Thoracic aorta (tissue), 2 donors: Measurements from ENCODE around the gene PCNT. TPM values are rescaled to one million over a fixed set of nuclear protein-coding genes. Genes with fewer than 3 reads are reported as not detected.
"Not testable (repeated sequence)": the region's sequence is repeated elsewhere in the genome, so short reads cannot be mapped to it uniquely, and the experiment has no call there.

ENCODE experiments used
- ATAC-seq: fragments of 150-250 bp; one replicate; pipeline ENCODE4 v1.8.0; 2017; ENCODE audit warnings: low read depth; ENCODE audit not compliant: insufficient number of reproducible peaks, low FRiP score
- DNase-seq: peaks from one replicate; pipeline ENCODE4 v3.0.0-alpha.2; 2020; ENCODE audit warnings: low spot score
- H3K27ac ChIP-seq, 2 donors: fragments of 200-600 bp; sonication (generic); 1 replicate in 1 of 2; 2 replicates in 1 of 2; pipeline ENCODE4 v1.5.1; 2016; ENCODE audit warnings: mild to moderate bottlenecking in 2 of 2, moderate library complexity in 2 of 2
- H3K27me3 ChIP-seq: fragments of 200-600 bp; sonication (generic); replicated peaks from 2 replicates; pipeline ENCODE4 v1.6.0; 2016; ENCODE audit warnings: mild to moderate bottlenecking; ENCODE audit not compliant: insufficient read depth
- H3K36me3 ChIP-seq: fragments of 200-600 bp; sonication (generic); one replicate; pipeline ENCODE4 v1.5.1; 2016
- H3K4me1 ChIP-seq, 2 donors: fragments of 200-600 bp; sonication (generic); 1 replicate in 1 of 2; 2 replicates in 1 of 2; pipeline versions ENCODE4 v1.5.1 to v1.6.0; 2016; ENCODE audit warnings: low read depth in 2 of 2, mild to moderate bottlenecking in 1 of 2; ENCODE audit not compliant: control insufficient read depth in 1 of 2
- H3K4me3 ChIP-seq: fragments of 200-600 bp; sonication (generic); 2 replicates; pipeline ENCODE4 v1.5.1; 2016; ENCODE audit warnings: mild to moderate bottlenecking
- H3K9me3 ChIP-seq: fragments of 200-600 bp; sonication (generic); 2 replicates; pipeline ENCODE4 v1.5.1; 2016
- CTCF ChIP-seq: fragments of 200-600 bp; sonication (generic); IDR thresholded peaks from one replicate; pipeline ENCODE4 v1.5.1; 2019; ENCODE audit warnings: antibody characterized with exemption
- total RNA-seq, 2 donors: library from RNA; depleted of rRNA; stranded (reverse); fragments of >200 nt; gene quantifications; one replicate each; pipeline versions ENCODE4 v1.1.0 to v1.2.3, GENCODE V29; 2016

The PCNT gene
- total RNA-seq, 2 donors from 2014 or later: 46.8 to 51.4 TPM

- Histone ChIP-seq H3K36me3 (peaks cover 45% of the 10 kb centered on the region), H3K4me3 (no peak overlapping the region), H3K27ac (no peak overlapping the region), H3K4me1 (no peaks in the 10 kb centered on the region), H3K27me3 (no peaks in the 10 kb centered on the region), H3K9me3 (no peaks in the 10 kb centered on the region)
- DNase-seq (no peak), ATAC-seq (no peak)
- TF ChIP-seq CTCF: no peak
These were observed 104.3 kb downstream of the PCNT start for GRCh38 chr21:46428286-46428685.

- Histone ChIP-seq H3K4me3 (no peak overlapping the region), H3K27me3 (no peaks in the 10 kb centered on the region), H3K27ac (no peak overlapping the region), H3K4me1 (no peaks in the 10 kb centered on the region), H3K36me3 (peaks cover 46% of the 10 kb centered on the region), H3K9me3 (no peaks in the 10 kb centered on the region)
- ATAC-seq: no peak
- no peak for TF ChIP-seq CTCF
- DNase-seq: no peak
These were observed 105.2 kb downstream of the PCNT start for GRCh38 chr21:46428987-46429710.

- Histone ChIP-seq H3K9me3 (no peaks in the 10 kb centered on the region), H3K4me1 (no peaks in the 10 kb centered on the region), H3K27me3 (no peaks in the 10 kb centered on the region), H3K27ac (no peak overlapping the region), H3K36me3 (peaks cover 50% of the 10 kb centered on the region), H3K4me3 (no peak overlapping the region)
- TF ChIP-seq CTCF: no peak
- DNase-seq (no peak), ATAC-seq (no peak)
These were observed 106.1 kb downstream of the PCNT start for GRCh38 chr21:46429754-46430681.

- no peak overlapping the region for H3K27ac ChIP-seq
- no peak for TF ChIP-seq CTCF
- H3K4me3 ChIP-seq: no peak overlapping the region
- H3K36me3 ChIP-seq: peaks cover 57% of the 10 kb centered on the region
- no peaks in the 10 kb centered on the region for H3K27me3 ChIP-seq
- no peak for ATAC-seq
- no peaks in the 10 kb centered on the region for H3K9me3 ChIP-seq
- DNase-seq: no peak
- H3K4me1 ChIP-seq: no peaks in the 10 kb centered on the region
These were observed 107.5 kb downstream of the PCNT start for GRCh38 chr21:46431448-46431847.

GRCh38 chr21:46431884-46432488 lies 108.0 kb downstream of the PCNT start:
- no peak overlapping the region for H3K27ac ChIP-seq
- no peak for TF ChIP-seq CTCF
- DNase-seq: no peak
- no peaks in the 10 kb centered on the region for H3K27me3 ChIP-seq
- no peak overlapping the region for H3K4me3 ChIP-seq
- ATAC-seq: no peak
- no peaks in the 10 kb centered on the region for H3K4me1 ChIP-seq
- no peaks in the 10 kb centered on the region for H3K9me3 ChIP-seq
- peaks cover 59% of the 10 kb centered on the region for H3K36me3 ChIP-seq

GRCh38 chr21:46433116-46433515 lies 109.2 kb downstream of the PCNT start:
- H3K27ac ChIP-seq, H3K9me3 ChIP-seq, H3K27me3 ChIP-seq, DNase-seq, H3K4me1 ChIP-seq, H3K4me3 ChIP-seq, ATAC-seq: not testable (repeated sequence)
- peaks cover 64% of the 10 kb centered on the region for H3K36me3 ChIP-seq
